Measurements from ENCODE around the gene NDUFAF8. TPM values are rescaled to one million over a fixed set of nuclear protein-coding genes. Genes with fewer than 3 reads are reported as not detected.

NDUFAF8 gene
- total and polyA plus RNA-seq, 2 experiments from 2014 or later, result 53.1 to 136 TPM

DNA sequence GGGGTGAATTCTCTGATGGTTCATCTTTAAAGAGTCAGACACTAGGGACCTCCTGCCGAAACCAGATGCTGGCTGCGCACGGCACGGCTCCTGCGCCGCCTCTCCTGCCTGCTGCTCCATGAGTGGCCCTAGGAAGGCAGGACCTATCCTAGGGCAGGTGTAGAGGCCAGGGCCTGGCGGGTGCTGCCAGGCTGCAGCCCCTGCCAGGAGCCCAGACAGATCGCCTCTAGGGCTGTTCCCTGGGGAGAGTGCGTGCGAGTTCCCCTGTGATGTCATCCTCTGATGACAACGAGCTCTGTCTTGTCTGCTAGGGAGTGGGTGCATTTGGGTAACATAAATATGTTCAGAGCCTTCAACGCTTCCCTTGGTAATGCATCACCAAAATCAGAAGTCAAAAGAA is 32.1 kb downstream of the NDUFAF8 start:
- no peaks in the 10 kb centered on the region for H3K4me1 ChIP-seq (ENCODE audit: insufficient read depth)
- WGBS, 2 experiments (ENCODE audit: low coverage in 1 of 2, low lambda C conversion rate in 2 of 2, missing lambda C conversion rate in 2 of 2), result 93 to 96% methylated on average over 9 to 12 of the region's 12 CpGs
- peaks cover 6% of the 10 kb centered on the region; the same call in 1 of the 2 replicates for H3K36me3 ChIP-seq (ENCODE audit: low read depth)
- no peaks in the 10 kb centered on the region for H3K9me3 ChIP-seq (ENCODE audit: low read depth)
- no peak overlapping the region for H3K4me3 ChIP-seq
- no peak for DNase-seq
- H3K79me2 ChIP-seq (ENCODE audit: insufficient read depth), result no peaks in the 10 kb centered on the region
- no peaks in the 10 kb centered on the region for H3K27me3 ChIP-seq (replicated peaks; ENCODE audit: insufficient read depth)
- H4K20me1 ChIP-seq (ENCODE audit: insufficient read depth), result no peaks in the 10 kb centered on the region
- no peak overlapping the region for H3K9ac ChIP-seq
- H3K9me2 ChIP-seq (ENCODE audit: insufficient read depth), result no peaks in the 10 kb centered on the region
- no peak overlapping the region for H3K27ac ChIP-seq
- no peak overlapping the region for H2AFZ ChIP-seq
- TF ChIP-seq EZH2phosphoT487 (IDR thresholded peaks at IDR 0.05; ENCODE audit: insufficient read depth, low read depth) (no peak), EZH2 (IDR thresholded peaks at IDR 0.05; ENCODE audit: insufficient read depth, poor library complexity, severe bottlenecking) (no peak)
- H3F3A ChIP-seq (ENCODE audit: insufficient read depth), result no peaks in the 10 kb centered on the region
- H3K4me2 ChIP-seq (ENCODE audit: unreplicated experiment), result no peak overlapping the region
- in situ Hi-C loops (cut with MboI), result no loop called here

DNA sequence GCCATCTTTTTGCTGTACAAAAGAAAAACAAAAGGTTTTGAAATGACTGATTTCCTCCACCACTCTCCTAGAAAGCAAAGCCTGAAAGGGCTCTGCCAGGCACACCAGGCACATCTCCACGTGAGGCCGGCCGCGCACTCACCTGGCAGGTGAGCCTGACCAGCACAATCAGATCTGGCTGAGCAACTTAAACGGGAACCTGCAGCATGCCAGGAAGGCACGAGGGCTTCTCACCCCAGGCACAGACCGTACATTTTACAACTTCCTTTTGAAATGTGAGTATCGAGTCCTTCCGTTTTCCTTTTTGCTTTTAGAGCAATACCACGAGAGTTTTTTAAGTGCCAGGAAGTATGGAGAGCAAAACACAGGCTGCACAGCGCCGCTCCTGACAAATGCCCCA is 33.5 kb downstream of the NDUFAF8 start:
- no peaks in the 10 kb centered on the region for H3K79me2 ChIP-seq (ENCODE audit: insufficient read depth)
- no peak for DNase-seq
- peaks cover 6% of the 10 kb centered on the region; the same call in 1 of the 2 replicates for H3K36me3 ChIP-seq (ENCODE audit: low read depth)
- H3K4me3 ChIP-seq, result no peak overlapping the region
- in situ Hi-C loops (cut with MboI), result no loop called here
- H3K27ac ChIP-seq, result no peak overlapping the region
- H3F3A ChIP-seq (ENCODE audit: insufficient read depth), result no peaks in the 10 kb centered on the region
- no peaks in the 10 kb centered on the region for H3K9me3 ChIP-seq (ENCODE audit: low read depth)
- no peaks in the 10 kb centered on the region for H4K20me1 ChIP-seq (ENCODE audit: insufficient read depth)
- no peaks in the 10 kb centered on the region for H3K27me3 ChIP-seq (replicated peaks; ENCODE audit: insufficient read depth)
- no peak overlapping the region for H3K9ac ChIP-seq
- H3K9me2 ChIP-seq (ENCODE audit: insufficient read depth), result no peaks in the 10 kb centered on the region
- WGBS, 2 experiments (ENCODE audit: low coverage in 1 of 2, low lambda C conversion rate in 2 of 2, missing lambda C conversion rate in 2 of 2), result 86 to 92% methylated on average over 12 of the region's 12 CpGs
- no peak overlapping the region for H3K4me2 ChIP-seq (ENCODE audit: unreplicated experiment)
- TF ChIP-seq EZH2phosphoT487 (IDR thresholded peaks at IDR 0.05; ENCODE audit: insufficient read depth, low read depth), result no peak
- TF ChIP-seq EZH2 (IDR thresholded peaks at IDR 0.05; ENCODE audit: insufficient read depth, poor library complexity, severe bottlenecking), result no peak
- H2AFZ ChIP-seq, result no peak overlapping the region
- H3K4me1 ChIP-seq (ENCODE audit: insufficient read depth), result no peaks in the 10 kb centered on the region

DNA sequence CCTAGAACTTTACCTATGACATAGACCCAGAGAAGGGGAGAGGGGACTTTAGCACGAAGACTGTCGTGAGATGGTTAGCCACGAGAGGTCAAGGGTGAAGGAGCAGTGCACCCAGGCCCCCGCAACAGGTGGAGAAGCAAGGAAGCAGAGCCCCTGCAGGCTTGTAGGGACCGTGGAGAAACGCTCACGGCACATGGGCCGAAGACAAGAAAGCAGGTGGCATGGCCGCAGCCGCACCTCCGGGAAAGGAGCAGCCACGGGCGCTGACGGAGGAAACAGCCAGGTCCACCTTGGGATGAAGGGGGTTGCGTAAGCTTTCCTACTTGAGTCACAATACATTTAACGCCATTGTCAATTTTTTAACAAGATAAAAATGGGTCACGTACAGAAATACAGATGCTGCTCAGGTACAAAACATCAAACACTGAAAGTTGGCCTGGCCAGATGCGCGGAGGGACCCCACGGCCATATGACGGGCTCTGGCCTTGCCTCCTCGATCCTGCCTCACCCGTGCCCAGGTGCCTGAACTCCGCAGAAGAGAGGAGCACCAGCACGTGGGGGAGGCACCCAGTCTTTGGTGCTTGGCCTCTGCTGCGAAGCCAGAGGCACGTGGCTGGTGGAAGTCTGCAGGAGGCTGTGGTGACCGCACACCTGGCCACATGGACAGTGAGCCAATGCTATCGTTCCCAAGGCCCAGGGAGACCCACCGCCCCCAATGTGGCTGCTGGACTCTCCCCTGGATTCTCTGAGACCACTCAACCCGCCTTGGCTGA is 34.8 kb downstream of the NDUFAF8 start:
- no peaks in the 10 kb centered on the region for H3K9me2 ChIP-seq (ENCODE audit: insufficient read depth)
- no peak for TF ChIP-seq EZH2 (IDR thresholded peaks at IDR 0.05; ENCODE audit: insufficient read depth, poor library complexity, severe bottlenecking)
- no peak for TF ChIP-seq EZH2phosphoT487 (IDR thresholded peaks at IDR 0.05; ENCODE audit: insufficient read depth, low read depth)
- no peaks in the 10 kb centered on the region for H4K20me1 ChIP-seq (ENCODE audit: insufficient read depth)
- no peaks in the 10 kb centered on the region for H3K9me3 ChIP-seq (ENCODE audit: low read depth)
- DNase-seq, result no peak
- H3K79me2 ChIP-seq (ENCODE audit: insufficient read depth), result no peaks in the 10 kb centered on the region
- H3K9ac ChIP-seq, result no peak overlapping the region
- H3F3A ChIP-seq (ENCODE audit: insufficient read depth), result no peaks in the 10 kb centered on the region
- no peaks in the 10 kb centered on the region for H3K4me1 ChIP-seq (ENCODE audit: insufficient read depth)
- H3K36me3 ChIP-seq (ENCODE audit: low read depth), result peaks cover 6% of the 10 kb centered on the region; the same call in 1 of the 2 replicates
- no peak overlapping the region for H3K27ac ChIP-seq
- H3K4me3 ChIP-seq, result no peak overlapping the region
- in situ Hi-C loops (cut with MboI), result no loop called here
- WGBS, 2 experiments (ENCODE audit: low coverage in 1 of 2, low lambda C conversion rate in 2 of 2, missing lambda C conversion rate in 2 of 2), result 95 to 96% methylated on average over 31 of the region's 31 CpGs
- no peak overlapping the region for H3K4me2 ChIP-seq (ENCODE audit: unreplicated experiment)
- H3K27me3 ChIP-seq (replicated peaks; ENCODE audit: insufficient read depth), result no peaks in the 10 kb centered on the region
- no peak overlapping the region for H2AFZ ChIP-seq

DNA sequence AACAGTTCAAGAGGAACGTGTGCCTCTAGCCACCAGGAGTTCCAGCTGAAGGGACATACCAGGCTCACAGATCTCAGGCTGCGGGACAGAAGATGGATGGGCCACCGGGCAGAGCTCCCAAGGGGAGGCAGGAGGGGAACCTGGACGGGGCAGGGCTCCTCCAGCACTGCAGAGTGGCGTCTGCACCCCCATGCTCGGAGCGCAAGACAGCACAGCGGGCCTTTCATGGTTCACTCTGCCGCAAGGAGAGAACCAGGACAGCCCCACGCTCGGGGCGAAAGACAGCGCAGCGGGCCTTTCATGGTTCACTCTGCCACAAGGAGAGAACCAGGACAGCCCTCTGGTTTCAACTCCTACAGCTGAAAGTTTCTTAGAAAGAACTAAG is 35.3 kb downstream of the NDUFAF8 start:
- no peak for DNase-seq
- TF ChIP-seq EZH2phosphoT487 (IDR thresholded peaks at IDR 0.05; ENCODE audit: insufficient read depth, low read depth), result no peak
- TF ChIP-seq EZH2 (IDR thresholded peaks at IDR 0.05; ENCODE audit: insufficient read depth, poor library complexity, severe bottlenecking), result no peak
- WGBS, 2 experiments (ENCODE audit: low coverage in 1 of 2, low lambda C conversion rate in 2 of 2, missing lambda C conversion rate in 2 of 2), result 93 to 94% methylated on average over 14 of the region's 14 CpGs
- no peak overlapping the region for H2AFZ ChIP-seq
- peaks cover 6% of the 10 kb centered on the region; the same call in 1 of the 2 replicates for H3K36me3 ChIP-seq (ENCODE audit: low read depth)
- H4K20me1 ChIP-seq (ENCODE audit: insufficient read depth), result no peaks in the 10 kb centered on the region
- H3K4me3 ChIP-seq, result no peak overlapping the region
- no peaks in the 10 kb centered on the region for H3K79me2 ChIP-seq (ENCODE audit: insufficient read depth)
- in situ Hi-C loops (cut with MboI), result no loop called here
- H3K4me2 ChIP-seq (ENCODE audit: unreplicated experiment), result no peak overlapping the region
- no peaks in the 10 kb centered on the region for H3K4me1 ChIP-seq (ENCODE audit: insufficient read depth)
- H3K27me3 ChIP-seq (replicated peaks; ENCODE audit: insufficient read depth), result no peaks in the 10 kb centered on the region
- H3K9ac ChIP-seq, result no peak overlapping the region
- H3K27ac ChIP-seq, result no peak overlapping the region
- no peaks in the 10 kb centered on the region for H3K9me3 ChIP-seq (ENCODE audit: low read depth)
- no peaks in the 10 kb centered on the region for H3F3A ChIP-seq (ENCODE audit: insufficient read depth)
- H3K9me2 ChIP-seq (ENCODE audit: insufficient read depth), result no peaks in the 10 kb centered on the region
